DOHH2 (cell line): ENCODE data around the gene CKMT2.

Source experiments
- H3F3A ChIP-seq: fragments of 200-600 bp; sonication (generic), shearing (Covaris generic); 2 replicates; pipeline ENCODE4 v1.6.0; 2016; ENCODE audit warnings: antibody characterized with exemption, mild to moderate bottlenecking; ENCODE audit not compliant: control insufficient read depth, insufficient read depth
- H3K27ac ChIP-seq: fragments of 200-600 bp; sonication (generic); 2 replicates; pipeline ENCODE4 v1.5.1; 2014; ENCODE audit warnings: low read depth, mild to moderate bottlenecking, low read length, moderate library complexity
- H3K27me3 ChIP-seq: fragments of 200-600 bp; sonication (generic); 2 replicates; pipeline ENCODE4 v1.6.1; 2014; ENCODE audit warnings: mild to moderate bottlenecking, low read length, mixed read lengths; ENCODE audit not compliant: control insufficient read depth
- H3K36me3 ChIP-seq: fragments of 200-600 bp; sonication (generic); 2 replicates; pipeline ENCODE4 v1.6.1; 2014; ENCODE audit warnings: mild to moderate bottlenecking, low read length, moderate library complexity, mixed read lengths; ENCODE audit not compliant: control insufficient read depth
- H3K4me1 ChIP-seq: fragments of 200-600 bp; sonication (generic); 2 replicates; pipeline ENCODE4 v1.6.1; 2014; ENCODE audit warnings: mild to moderate bottlenecking, low read length, mixed read lengths; ENCODE audit not compliant: control insufficient read depth
- H3K4me2 ChIP-seq: fragments of 200-600 bp; sonication (generic); 2 replicates; pipeline ENCODE4 v1.6.0; 2014; ENCODE audit warnings: mild to moderate bottlenecking, low read length, moderate library complexity
- H3K4me3 ChIP-seq: fragments of 200-600 bp; sonication (generic); 2 replicates; pipeline ENCODE4 v1.5.1; 2014; ENCODE audit warnings: mild to moderate bottlenecking, low read length, mixed read lengths
- H3K79me2 ChIP-seq: fragments of 200-600 bp; sonication (generic); 2 replicates; pipeline ENCODE4 v1.6.1; 2014; ENCODE audit warnings: mild to moderate bottlenecking, low read length, mixed read lengths; ENCODE audit not compliant: control insufficient read depth
- H3K9me2 ChIP-seq: fragments of 200-600 bp; sonication (generic); replicated peaks from 2 replicates; pipeline ENCODE4 v1.6.1; 2014; ENCODE audit warnings: mild to moderate bottlenecking, low read length, mixed read lengths; ENCODE audit not compliant: control insufficient read depth
- H3K9me3 ChIP-seq: fragments of 200-600 bp; sonication (generic); 2 replicates; pipeline ENCODE4 v1.6.1; 2014; ENCODE audit warnings: antibody characterized with exemption, low read length, mixed read lengths; ENCODE audit not compliant: control insufficient read depth, insufficient read depth
- H4K20me1 ChIP-seq: fragments of 200-600 bp; sonication (generic); 2 replicates; pipeline ENCODE4 v1.6.0; 2014; ENCODE audit warnings: low read depth, mild to moderate bottlenecking, antibody characterized with exemption, low read length, moderate library complexity; ENCODE audit not compliant: control insufficient read depth, insufficient read depth
- CTCF ChIP-seq: fragments of 200-600 bp; sonication (generic); IDR thresholded peaks from one replicate; pipeline ENCODE4 v1.5.1; 2014; ENCODE audit warnings: antibody characterized with exemption, mild to moderate bottlenecking, low read depth, low read length; ENCODE audit not compliant: poor library complexity, severe bottlenecking
- EZH2phosphoT487 ChIP-seq: fragments of 200-600 bp; sonication (generic); IDR thresholded peaks from 2 replicates; pipeline ENCODE4 v1.6.1; 2017; ENCODE audit warnings: borderline replicate concordance, mild to moderate bottlenecking, antibody characterized with exemption, low read length, moderate library complexity, mixed read lengths

Gene CKMT2

GRCh38 chr5:81225463-81225862 is 7.7 kb upstream of the CKMT2 start:
- Histone ChIP-seq H3K9me2 (no peaks in the 10 kb centered on the region), H3K79me2 (no peaks in the 10 kb centered on the region), H3K27me3 (no peaks in the 10 kb centered on the region), H3K4me2 (no peak overlapping the region), H3K4me1 (no peaks in the 10 kb centered on the region), H3K27ac (no peak overlapping the region), H3K4me3 (no peak overlapping the region), H3K36me3 (no peaks in the 10 kb centered on the region), H3K9me3 (no peaks in the 10 kb centered on the region), H4K20me1 (no peaks in the 10 kb centered on the region), H3F3A (no peaks in the 10 kb centered on the region)
- TF ChIP-seq EZH2phosphoT487 (no peak), CTCF (no peak)

- H3K4me2 ChIP-seq, result no peak overlapping the region
- H3K4me1 ChIP-seq, result no peaks in the 10 kb centered on the region
- no peaks in the 10 kb centered on the region for H3F3A ChIP-seq
- TF ChIP-seq CTCF (no peak), EZH2phosphoT487 (no peak)
- H3K36me3 ChIP-seq, result no peaks in the 10 kb centered on the region
- no peaks in the 10 kb centered on the region for H3K79me2 ChIP-seq
- H3K9me2 ChIP-seq, result no peaks in the 10 kb centered on the region
- H4K20me1 ChIP-seq, result no peaks in the 10 kb centered on the region
- H3K27me3 ChIP-seq, result no peaks in the 10 kb centered on the region
- no peak overlapping the region for H3K4me3 ChIP-seq
- no peaks in the 10 kb centered on the region for H3K9me3 ChIP-seq
- no peak overlapping the region for H3K27ac ChIP-seq
Measured at GRCh38 chr5:81226286-81226685, 6.8 kb upstream of the CKMT2 start.

GRCh38 chr5:81226949-81227348 is 6.2 kb upstream of the CKMT2 start:
- Histone ChIP-seq H3K27me3 (no peaks in the 10 kb centered on the region), H3F3A (no peaks in the 10 kb centered on the region), H3K27ac (no peak overlapping the region), H3K4me1 (no peaks in the 10 kb centered on the region), H3K4me3 (no peak overlapping the region), H3K4me2 (no peak overlapping the region), H3K79me2 (no peaks in the 10 kb centered on the region), H4K20me1 (no peaks in the 10 kb centered on the region), H3K36me3 (no peaks in the 10 kb centered on the region), H3K9me3 (no peaks in the 10 kb centered on the region), H3K9me2 (no peaks in the 10 kb centered on the region)
- no peak for TF ChIP-seq CTCF
- TF ChIP-seq EZH2phosphoT487, result no peak

GRCh38 chr5:81228084-81228483 is 5.0 kb upstream of the CKMT2 start:
- no peaks in the 10 kb centered on the region for H3K9me3 ChIP-seq
- H3K27me3 ChIP-seq, result no peaks in the 10 kb centered on the region
- H3K4me1 ChIP-seq, result no peaks in the 10 kb centered on the region
- TF ChIP-seq CTCF (no peak), EZH2phosphoT487 (no peak)
- no peaks in the 10 kb centered on the region for H4K20me1 ChIP-seq
- no peak overlapping the region for H3K4me3 ChIP-seq
- H3F3A ChIP-seq, result no peaks in the 10 kb centered on the region
- H3K36me3 ChIP-seq, result no peaks in the 10 kb centered on the region
- no peaks in the 10 kb centered on the region for H3K79me2 ChIP-seq
- no peaks in the 10 kb centered on the region for H3K9me2 ChIP-seq
- no peak overlapping the region for H3K27ac ChIP-seq
- H3K4me2 ChIP-seq, result no peak overlapping the region
